ENCODE measurements around the gene LAMB3.
A peak's percentile ranks its signal among the peaks of the same experiment; 100 is the strongest.

- TF ChIP-seq TAF1 (IDR thresholded peaks at IDR 0.05; ENCODE audit: low read depth) (no peak), CTCF (IDR thresholded peaks at IDR 0.05; ENCODE audit: poor library complexity, severe bottlenecking) (peak; percentile 6), EP300 (conservative IDR thresholded peaks at IDR 0.05; ENCODE audit: poor library complexity, severe bottlenecking) (no peak)
Observed at GRCh38 chr1:209583408-209583807, 68.8 kb downstream of the LAMB3 start, which contains the start of gene CAMK1G.
